ENCODE data around the gene LRRTM4.
"Not testable (repeated sequence)": the region's sequence is repeated elsewhere in the genome, so short reads cannot be mapped to it uniquely, and the experiment has no call there.

Gene LRRTM4

GRCh38 chr2:76862901-76863300, 659.3 kb downstream of the LRRTM4 start:
- DNase-seq (ENCODE audit: low read depth) = no peak

GRCh38 chr2:76861708-76862107, 660.5 kb downstream of the LRRTM4 start:
- no peak for DNase-seq (ENCODE audit: low read depth)

- no peak for DNase-seq (ENCODE audit: low read depth)
Measured at GRCh38 chr2:76851000-76851399, 671.2 kb downstream of the LRRTM4 start.

DNA sequence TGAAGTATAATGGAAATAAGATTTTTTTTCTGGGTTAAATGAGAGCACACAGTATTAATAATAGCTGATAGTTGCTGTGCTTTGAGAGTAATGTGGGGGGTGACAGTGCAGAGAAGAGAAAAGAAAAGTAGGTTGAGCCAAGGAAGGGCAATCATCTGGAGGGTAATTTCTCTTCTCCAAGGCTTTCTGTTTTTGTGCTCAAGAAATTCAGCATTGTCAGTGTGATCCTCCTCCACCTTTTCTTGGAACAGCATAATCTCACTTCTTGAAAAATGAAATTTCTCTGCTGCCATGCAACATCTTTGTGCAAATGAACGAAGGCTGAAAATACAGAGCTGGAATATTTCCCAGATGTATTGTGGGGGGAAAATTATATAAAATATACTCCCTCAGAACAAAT, 673.1 kb downstream of the LRRTM4 start:
- DNase-seq (ENCODE audit: low read depth) = no peak

- no peak for DNase-seq (ENCODE audit: low read depth)
Measured at GRCh38 chr2:76839826-76840225, 682.4 kb downstream of the LRRTM4 start.

DNA sequence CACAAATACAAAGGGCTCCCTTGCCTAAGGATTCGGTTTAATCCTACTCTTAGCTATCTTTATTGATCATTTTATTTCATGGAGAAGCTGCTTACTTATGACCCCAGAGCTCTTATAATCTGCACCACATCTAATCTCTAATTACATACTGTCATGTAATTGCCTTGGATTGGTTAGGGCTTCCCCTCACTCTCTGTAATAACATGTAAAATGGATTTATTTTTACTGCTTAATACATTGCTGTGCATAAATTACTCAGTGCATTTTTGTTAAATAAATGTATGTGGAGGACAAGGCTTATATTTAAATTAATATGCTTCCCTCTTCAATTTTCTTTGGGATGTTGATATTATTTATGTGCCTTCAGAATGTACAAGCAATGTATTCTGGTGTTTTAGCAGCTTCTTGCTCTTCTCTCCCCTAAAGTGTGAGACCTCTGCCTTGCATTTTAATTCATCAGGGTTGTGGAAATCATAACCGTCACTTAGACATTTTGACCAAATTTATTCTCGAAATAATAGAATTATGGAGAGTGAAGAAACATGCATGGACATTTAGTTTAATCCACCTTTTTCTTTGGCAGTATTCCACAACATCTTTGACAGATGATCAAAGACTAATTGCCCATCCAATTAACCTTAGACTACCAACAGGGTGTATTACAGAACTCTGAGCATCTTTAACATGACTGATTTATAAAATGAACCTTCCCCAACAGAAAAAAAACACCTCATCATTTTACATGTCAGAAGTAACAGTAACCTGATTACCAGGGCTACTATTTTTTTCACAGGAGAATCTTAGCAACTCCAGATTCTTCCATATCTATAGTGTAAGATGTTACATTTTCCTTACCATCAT, 692.6 kb downstream of the LRRTM4 start:
- no peak for DNase-seq (ENCODE audit: low read depth)

GRCh38 chr2:76826691-76827090, 695.5 kb downstream of the LRRTM4 start:
- no peak for DNase-seq (ENCODE audit: low read depth)

DNA sequence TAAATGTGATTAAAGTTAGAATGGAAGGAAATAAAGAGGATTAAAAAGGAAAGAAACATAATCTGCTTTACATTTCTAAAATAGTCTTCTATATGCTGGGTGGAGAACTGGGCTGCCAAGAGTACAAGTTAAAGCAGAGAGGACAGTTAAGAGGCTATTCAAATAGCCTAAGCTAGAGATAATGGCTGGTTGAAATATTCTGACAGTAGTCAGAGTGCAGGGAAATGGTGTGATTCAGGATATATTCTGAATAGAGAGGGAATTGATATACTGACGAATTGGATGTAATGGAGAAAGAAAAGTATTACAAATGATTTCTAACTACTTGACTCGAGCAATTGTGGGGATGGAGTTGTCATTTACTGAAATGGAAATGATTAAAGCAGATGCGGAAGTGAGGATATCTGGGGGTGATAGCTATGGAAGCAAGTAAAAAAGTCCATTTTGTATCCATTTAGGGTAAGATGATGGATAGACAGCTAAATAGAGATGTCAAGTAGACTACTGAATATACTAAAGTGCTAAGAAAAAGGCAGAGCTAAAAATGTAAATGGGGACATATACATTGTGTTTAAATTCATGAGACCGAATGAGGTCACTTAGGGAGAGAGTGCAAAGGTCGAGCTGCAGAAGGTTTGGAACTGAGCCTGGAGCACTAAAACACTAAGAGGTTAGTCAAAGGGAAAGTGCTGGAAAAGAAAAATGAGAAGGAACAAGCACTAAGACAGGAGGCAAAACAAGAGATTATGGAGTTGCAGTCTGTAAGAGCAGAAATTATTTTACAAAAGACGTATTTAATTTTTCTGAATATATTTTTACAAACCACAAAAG, 696.8 kb downstream of the LRRTM4 start:
- no peak for DNase-seq (ENCODE audit: low read depth)

GRCh38 chr2:76821731-76822130, 700.4 kb downstream of the LRRTM4 start:
- DNase-seq (ENCODE audit: low read depth) = no peak

DNA sequence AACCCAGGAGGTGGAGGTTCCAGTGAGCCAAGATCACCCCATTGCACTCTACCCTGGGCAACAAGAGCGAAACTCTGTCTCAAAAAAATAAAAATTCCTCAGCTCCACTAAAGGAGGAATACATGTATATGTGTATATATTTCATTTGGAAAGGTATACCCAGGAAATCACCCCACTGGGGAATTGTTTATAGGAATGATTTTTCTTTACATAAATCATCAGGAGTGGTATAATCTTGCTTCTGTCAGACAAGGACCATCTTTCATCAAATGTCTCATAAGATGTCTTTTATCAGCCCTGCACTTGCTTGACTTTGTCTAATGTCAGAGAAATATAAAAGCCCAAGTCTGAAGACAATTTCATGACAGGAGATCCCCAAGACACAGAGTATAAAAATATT, 709.1 kb downstream of the LRRTM4 start:
- DNase-seq (ENCODE audit: low read depth) = no peak

GRCh38 chr2:76812156-76812555, 710.0 kb downstream of the LRRTM4 start:
- no peak for DNase-seq (ENCODE audit: low read depth)

- DNase-seq (ENCODE audit: low read depth) = no peak
Measured at GRCh38 chr2:76809136-76809535, 713.0 kb downstream of the LRRTM4 start.

DNA sequence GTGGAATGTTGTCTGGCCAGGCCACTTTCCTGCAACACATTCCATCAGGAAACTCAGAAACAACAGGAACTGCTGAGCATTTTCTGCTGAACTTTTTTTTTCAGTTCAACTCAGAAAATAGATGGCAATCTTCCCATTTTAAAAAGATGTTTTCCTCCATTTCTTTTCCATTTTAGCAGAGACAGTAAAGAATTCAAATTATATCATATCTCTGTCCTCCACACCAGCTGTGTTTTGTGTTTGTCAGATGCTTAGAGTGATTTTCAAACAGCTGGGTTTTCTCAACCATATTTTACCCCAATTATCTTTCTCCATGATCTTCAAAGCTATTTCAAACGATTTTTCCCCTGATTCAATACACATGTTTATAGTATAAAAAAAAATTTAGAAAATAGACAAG, 713.4 kb downstream of the LRRTM4 start:
- DNase-seq (ENCODE audit: low read depth) = no peak

DNA sequence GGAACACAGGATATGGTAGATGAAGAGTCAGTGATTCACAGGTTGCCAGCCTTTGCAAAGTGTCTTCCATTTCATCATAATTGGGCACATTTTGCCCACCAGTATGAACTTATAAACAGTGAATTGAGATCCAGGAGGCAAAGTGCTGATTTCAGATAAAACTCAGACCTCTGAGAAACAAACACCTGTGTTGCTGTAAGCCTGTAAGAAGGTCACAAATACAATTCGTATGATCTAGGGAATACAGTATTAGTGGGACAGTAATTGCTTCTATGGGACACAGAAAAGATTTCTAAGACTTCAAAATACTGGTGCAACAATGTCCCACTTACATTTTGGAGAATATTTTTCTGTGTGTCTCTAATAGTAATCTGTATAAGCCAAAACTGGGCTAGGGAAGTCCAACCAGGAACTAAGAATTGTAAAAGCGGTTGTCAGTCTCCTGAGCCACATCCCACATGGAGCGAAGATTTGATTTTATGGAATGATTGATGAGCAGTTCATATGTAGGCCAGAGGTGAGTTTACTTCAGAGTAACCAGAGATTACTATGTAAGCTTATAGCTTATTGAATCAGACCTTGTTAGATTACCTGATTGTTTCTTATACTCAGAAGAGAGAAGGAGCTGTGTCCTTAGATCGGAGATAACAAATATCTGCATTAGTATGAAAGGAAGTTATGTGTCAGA, 728.4 kb downstream of the LRRTM4 start:
- DNase-seq (ENCODE audit: low read depth) = no peak

GRCh38 chr2:76781313-76781712, 740.9 kb downstream of the LRRTM4 start:
- not testable (repeated sequence) for DNase-seq (ENCODE audit: low read depth)

DNA sequence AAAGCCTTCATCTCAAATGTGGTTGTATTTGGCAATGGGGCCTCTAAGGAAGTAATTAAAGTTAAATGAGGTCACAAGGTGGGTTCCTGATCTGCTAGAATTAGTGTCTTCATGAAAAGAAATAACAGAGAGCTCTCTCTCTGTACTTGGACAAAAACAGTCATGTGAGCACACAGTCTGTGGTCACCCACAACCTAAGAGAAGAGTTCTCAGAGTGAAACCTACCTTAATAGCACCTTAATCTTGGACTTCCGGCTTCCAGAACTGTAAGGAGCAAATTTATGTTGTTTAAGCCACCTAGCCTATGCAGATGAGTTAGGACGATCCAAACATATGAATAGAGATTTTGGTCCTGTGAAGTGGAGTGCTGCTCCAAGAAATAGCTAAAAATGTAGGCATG, 758.9 kb downstream of the LRRTM4 start:
- DNase-seq (ENCODE audit: low read depth) = no peak

DNA sequence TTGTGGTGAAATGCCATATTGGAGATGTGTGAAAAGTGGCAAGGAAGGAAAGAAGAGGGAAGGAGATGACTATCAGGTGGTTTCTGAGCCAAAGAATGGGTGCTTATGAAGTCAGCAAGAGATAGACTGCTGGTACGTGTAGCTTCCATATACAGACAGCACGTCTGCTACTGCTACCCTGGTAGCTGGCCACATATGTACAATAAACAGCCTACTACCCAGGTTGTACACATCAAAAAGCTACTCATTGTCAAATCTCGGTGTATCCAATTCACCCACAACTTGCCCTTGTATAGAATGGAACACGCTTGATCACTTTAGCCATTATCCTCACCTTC, 761.8 kb downstream of the LRRTM4 start:
- no peak for DNase-seq (ENCODE audit: low read depth)

GRCh38 chr2:76759634-76760366, 762.4 kb downstream of the LRRTM4 start:
- DNase-seq (ENCODE audit: low read depth) = no peak

DNA sequence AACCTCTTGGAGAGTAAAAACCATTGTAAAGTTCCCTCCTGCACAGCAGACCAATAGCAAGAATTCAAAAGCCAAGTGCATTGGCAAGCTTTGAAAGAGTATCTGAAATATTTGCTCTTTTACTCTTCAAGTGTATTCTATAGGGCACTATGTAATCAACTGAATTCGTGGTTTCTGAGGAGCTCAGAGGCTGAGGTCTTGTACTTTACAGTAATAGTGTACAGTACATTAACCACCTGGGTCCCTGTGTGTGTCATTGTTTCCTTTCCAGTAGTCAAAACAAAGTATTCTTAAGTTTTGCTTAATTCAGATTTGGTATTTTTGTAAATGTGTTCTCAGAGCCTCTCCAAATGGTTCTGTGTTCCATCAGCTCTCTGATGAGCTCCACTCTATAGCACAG, 769.7 kb downstream of the LRRTM4 start:
- no peak for DNase-seq (ENCODE audit: low read depth)

DNA sequence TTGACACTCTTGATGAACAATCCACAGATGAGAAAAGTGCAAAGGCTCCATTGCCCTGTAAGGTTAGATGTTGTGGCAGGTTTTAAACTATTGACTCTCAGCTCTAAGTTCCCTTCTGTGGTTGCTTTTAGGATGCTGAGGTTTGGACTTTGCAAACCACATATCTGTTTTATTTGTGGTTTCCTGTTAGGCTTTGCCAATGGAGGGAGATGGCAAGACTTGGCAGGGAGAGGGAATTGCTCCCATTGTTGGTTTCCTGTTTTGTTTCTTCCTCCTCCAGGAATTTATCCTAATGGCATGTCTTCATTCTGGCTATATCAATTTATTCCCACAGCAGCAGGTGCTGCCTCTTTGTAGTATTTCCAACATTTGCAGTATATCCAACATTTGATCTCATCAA, 772.3 kb downstream of the LRRTM4 start:
- no peak for DNase-seq (ENCODE audit: low read depth)

DNA sequence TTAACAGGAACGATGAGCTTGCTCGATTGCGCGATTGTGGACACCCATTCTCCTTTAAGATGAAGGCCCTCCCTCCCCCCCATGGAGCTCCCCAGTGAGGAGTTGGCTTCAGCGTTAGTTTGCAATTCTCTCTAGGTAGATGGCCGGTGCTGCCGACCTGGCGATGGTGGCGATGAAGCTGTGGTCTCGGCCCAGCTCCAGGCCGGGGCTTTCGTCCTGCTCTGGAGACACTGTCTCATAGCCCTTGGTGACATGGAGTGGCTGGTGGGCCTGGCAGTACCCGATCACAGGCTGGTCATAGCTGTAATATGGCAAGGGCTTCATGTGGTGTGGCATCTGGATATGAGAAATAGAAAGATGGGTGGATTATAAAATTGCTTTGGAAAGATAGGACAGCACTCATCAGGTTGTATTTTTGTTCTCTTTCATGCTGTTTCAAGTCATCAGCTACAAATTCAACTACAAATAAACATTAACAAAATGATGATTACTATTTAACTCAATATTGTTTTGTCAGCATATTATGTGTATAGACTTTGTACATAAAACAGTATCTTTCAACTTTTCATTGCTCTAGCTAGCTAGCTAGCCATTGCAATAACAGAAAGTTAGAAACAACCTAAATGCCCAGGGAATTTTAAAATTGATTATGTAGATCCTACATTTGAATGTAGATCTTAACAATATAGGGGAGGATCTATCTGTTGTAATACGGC, 773.4 kb downstream of the LRRTM4 start:
- no peak for DNase-seq (ENCODE audit: low read depth)
